Renal pelvis (tissue), 4 donors: ENCODE data around the gene TUT1. TPM values are rescaled to one million over a fixed set of nuclear protein-coding genes. Genes with fewer than 3 reads are reported as not detected.
A peak's percentile ranks its signal among the peaks of the same experiment; 100 is the strongest.
"Not testable (repeated sequence)": the region's sequence is repeated elsewhere in the genome, so short reads cannot be mapped to it uniquely, and the experiment has no call there.

Experiments
- DNase-seq: peaks from one replicate; pipeline ENCODE4 v3.0.0-alpha.2; 2013
- polyA plus RNA-seq, 3 donors: library from polyadenylated mRNA; unstranded; fragments of 120-200 nt; gene quantifications; one replicate each; pipeline ENCODE4 v1.2.1, GENCODE V29; 2013; ENCODE audit not compliant: insufficient read length in 3 of 3

The TUT1 gene
- polyA plus RNA-seq, 3 donors: 22.1 to 30.2 (median 25.6) TPM

DNA sequence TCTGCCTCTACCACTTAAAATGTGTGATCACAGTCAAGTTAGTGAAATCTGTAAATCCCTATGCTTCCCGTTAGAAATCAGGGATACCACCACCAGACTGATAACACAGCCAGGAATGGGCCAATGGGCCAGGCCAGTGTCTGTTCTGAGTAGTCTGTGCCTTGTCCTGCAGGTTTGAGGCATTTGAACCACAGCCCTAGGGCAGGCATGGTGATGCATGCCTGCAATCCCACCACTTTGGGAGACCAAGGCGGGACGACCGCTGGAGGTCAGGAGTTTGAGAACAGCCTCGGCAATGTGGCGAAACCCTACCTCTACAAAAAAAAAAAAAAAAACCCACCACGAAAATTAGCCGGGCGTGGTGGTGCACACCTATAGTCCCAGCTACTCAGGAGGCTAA, 32.7 kb downstream of the TUT1 start:
- no peak for DNase-seq

GRCh38 chr11:62556875-62557631, 34.3 kb downstream of the TUT1 start:
- DNase-seq: no peak

GRCh38 chr11:62556108-62556874, 35.0 kb downstream of the TUT1 start:
- peak; percentile 80 for DNase-seq

- no peak for DNase-seq
Measured at GRCh38 chr11:62555464-62556107, 35.7 kb downstream of the TUT1 start.

- DNase-seq: no peak
Measured at GRCh38 chr11:62554387-62555167, 36.7 kb downstream of the TUT1 start.

DNA sequence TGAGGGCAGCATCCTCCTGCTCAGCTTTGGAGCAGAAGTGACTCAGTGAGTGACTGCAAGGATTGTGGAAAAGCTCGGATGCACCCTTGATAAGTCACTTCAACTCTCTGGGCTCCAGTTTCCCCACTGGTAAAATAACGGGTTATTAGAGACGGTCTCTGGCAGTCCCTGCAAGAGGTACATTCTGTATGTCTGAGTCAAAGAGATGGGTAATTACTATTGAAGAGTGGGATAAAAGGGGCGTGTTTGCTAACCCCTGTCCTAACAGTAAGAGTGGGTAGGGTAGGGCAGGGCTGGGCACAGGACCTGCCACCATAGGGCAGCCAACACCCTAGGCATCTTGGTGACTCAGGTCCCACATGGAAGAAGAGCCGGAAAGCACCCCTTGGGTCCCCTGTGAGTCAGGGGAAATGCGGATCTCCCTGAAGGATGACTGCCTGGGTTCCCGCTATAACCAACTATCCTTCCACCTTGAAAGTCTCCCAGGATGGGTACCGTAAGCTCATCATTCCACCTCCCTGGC, 37.4 kb downstream of the TUT1 start:
- no peak for DNase-seq

- peak; percentile 82 for DNase-seq
Measured at GRCh38 chr11:62553080-62553838, 38.1 kb downstream of the TUT1 start.

- no peak for DNase-seq
Measured at GRCh38 chr11:62552485-62553079, 38.7 kb downstream of the TUT1 start.

- not testable (repeated sequence) for DNase-seq
Measured at GRCh38 chr11:62550478-62550877, 40.8 kb downstream of the TUT1 start.

DNA sequence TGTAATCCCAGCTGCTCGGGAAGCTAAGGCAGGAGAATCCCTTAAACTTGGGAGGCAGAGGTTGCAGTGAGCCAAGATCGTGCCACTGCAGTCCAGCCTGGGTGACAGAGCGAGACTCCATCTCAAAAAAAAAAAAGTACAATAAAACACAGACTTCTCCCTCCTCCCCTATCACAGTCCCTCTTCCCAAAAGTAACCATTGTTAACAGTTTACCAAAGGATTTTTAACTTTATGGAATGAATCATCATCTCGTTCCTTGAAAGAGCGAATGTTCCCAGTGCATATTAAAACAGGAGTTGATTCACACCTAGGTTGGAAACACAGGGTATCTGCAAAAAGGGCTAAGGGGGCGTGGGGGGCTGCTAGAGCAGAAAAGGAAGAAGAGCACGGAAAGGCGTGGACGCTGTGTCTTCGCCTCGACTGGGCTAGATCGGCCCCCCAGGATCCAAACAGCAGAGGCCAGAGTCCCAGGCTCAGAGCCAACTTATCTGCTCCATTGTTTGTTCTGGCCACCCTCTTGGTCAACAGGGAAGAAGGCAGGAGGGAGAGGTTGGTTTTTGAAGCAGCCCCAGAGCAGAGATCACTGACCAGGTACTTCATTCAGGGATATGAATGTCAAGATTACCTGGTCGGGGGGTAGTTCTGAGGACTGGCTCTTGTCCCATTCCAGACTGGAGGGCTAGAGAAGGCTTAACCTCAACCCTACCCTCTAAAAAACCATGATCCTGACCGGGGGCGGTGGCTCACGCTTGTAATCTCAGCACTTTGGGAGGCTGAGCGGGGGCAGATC, 42.6 kb downstream of the TUT1 start:
- DNase-seq: no peak

GRCh38 chr11:62547691-62548281, 43.5 kb downstream of the TUT1 start:
- DNase-seq: no peak

- no peak for DNase-seq
Measured at GRCh38 chr11:62546929-62547625, 44.2 kb downstream of the TUT1 start.

DNA sequence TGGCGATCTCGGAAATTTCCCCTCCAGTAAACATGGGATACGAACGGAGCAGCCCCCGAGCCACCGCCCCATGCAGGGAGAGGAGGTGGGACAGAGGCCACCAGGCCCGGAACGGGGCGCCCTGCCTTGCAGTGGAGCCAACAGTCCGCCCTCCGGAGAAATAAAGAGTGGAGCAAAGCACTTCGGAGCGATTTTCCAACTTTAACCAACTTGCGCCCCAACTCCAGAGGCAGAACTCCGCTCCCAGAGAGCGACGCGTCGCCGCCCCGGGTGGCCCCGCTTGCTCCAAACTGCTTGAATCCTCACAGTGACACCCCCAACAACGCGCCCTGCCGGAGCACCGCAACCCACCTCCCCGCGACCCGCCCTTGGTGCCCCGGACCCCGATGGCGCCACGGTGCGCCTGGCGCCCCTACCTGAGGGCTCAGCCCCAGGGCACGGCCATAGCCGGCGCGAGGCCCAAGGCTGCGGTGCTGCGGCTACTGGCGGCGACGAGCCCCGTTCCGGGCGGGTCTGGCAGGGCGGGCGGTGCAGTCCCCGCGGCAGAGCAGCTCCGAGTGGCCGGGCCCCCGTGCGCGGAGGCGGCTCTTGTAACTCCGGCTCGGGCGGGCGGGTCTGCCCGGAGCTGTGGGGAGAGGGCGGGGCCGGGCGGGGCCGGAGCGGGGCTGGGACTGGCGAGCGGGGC, 44.9 kb downstream of the TUT1 start, which contains the start of gene AHNAK:
Gene AHNAK, minus strand, starts transcription at position 563 of the 685 bp plus-strand sequence. CDS start 10,708 bp downstream, outside the sequence.
- peak; percentile 72 for DNase-seq

- peak; percentile 93 for DNase-seq
Measured at GRCh38 chr11:62545437-62546243, 45.7 kb downstream of the TUT1 start.

DNA sequence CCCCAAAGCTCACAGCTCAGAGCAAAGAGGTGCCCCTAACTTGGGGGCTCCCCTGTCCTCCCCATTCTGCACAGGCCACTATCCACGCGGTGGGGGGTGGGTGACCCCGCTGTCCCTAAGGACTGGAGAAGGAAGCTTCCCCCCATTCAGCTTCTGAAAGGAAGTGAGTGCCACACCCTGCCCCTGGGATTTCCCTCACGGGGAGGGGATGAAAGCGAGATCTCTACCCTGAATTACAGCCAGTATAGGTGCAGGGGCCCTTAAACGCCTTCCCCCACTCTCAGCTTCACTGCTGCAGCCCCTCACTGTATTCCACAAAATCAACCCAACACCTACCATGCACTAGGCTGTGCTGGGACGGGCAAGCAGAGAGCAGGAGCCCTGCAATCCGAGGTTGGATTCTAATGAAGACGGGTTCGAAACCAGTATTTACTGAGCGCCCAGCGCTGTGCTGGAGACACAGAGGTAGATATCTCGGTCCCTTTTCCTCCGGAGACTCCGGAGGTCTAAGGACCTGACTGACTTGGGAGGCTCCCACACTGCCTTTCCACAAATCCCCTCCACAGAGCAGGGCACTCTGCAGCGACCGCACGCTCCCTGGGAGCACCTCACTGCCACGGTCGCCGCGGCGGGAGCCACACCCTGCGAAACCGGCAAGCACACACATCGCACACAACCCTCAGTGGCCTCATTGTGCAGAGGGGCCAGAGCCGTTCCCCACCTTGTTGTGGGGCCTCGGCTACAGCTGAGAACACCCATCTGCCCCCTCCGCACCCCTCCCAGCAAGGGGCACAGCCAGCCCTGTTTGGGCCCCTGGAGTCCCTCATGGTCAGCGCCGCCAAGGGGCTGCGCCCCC, 46.5 kb downstream of the TUT1 start:
- DNase-seq: no peak
